Fibroblast of mammary gland (primary cell): Measurements from ENCODE around the gene FBLL1.
A peak's percentile ranks its signal among the peaks of the same experiment; 100 is the strongest.

ENCODE experiments used
- DNase-seq: peaks from one replicate; pipeline ENCODE4 v3.0.0-alpha.2; 2010; ENCODE audit warnings: low read depth
- H3K4me3 ChIP-seq: 2 replicates; pipeline ENCODE4 v1.5.1; 2011; ENCODE audit warnings: low read depth, mild to moderate bottlenecking, low read length, moderate library complexity; ENCODE audit not compliant: control insufficient read depth
- TF ChIP-seq, protein P1 (sequence below): conservative IDR thresholded peaks from 2 replicates; pipeline ENCODE4 v1.5.1; 2011; ENCODE audit warnings: low read depth, low read length, inconsistent platforms; ENCODE audit not compliant: control insufficient read depth, insufficient read depth

Gene FBLL1

GRCh38 chr5:168552146-168552545 lies 23.0 kb downstream of the FBLL1 start:
- TF ChIP-seq, protein P1, sequence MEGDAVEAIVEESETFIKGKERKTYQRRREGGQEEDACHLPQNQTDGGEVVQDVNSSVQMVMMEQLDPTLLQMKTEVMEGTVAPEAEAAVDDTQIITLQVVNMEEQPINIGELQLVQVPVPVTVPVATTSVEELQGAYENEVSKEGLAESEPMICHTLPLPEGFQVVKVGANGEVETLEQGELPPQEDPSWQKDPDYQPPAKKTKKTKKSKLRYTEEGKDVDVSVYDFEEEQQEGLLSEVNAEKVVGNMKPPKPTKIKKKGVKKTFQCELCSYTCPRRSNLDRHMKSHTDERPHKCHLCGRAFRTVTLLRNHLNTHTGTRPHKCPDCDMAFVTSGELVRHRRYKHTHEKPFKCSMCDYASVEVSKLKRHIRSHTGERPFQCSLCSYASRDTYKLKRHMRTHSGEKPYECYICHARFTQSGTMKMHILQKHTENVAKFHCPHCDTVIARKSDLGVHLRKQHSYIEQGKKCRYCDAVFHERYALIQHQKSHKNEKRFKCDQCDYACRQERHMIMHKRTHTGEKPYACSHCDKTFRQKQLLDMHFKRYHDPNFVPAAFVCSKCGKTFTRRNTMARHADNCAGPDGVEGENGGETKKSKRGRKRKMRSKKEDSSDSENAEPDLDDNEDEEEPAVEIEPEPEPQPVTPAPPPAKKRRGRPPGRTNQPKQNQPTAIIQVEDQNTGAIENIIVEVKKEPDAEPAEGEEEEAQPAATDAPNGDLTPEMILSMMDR = no peak
- DNase-seq = peak; percentile 99
- no peak overlapping the region for H3K4me3 ChIP-seq

GRCh38 chr5:168553377-168554130 lies 24.4 kb downstream of the FBLL1 start:
- TF ChIP-seq, protein P1 = no peak
- H3K4me3 ChIP-seq = no peak overlapping the region
- DNase-seq = peak; percentile 26

DNA sequence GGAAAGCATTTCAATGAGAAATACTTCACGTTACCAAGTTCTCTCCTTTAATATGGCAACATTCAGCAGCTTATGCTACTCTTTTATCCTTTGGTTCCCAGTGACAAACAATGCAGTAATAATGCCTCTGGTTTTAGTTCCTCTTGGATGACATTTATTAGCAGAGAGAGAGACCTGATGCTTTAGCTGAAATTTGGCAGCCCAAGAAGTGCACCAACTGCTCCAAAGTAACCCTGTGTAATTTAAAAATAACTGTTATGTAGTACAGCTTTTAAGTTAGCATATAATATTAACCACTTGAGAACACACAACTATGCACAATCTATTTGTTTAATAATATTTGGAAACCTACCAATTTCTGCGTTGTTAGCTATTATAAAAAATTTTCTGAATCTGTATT lies 28.3 kb downstream of the FBLL1 start:
- no peak for DNase-seq
- H3K4me3 ChIP-seq = no peak overlapping the region
- TF ChIP-seq, protein P1 = no peak

DNA sequence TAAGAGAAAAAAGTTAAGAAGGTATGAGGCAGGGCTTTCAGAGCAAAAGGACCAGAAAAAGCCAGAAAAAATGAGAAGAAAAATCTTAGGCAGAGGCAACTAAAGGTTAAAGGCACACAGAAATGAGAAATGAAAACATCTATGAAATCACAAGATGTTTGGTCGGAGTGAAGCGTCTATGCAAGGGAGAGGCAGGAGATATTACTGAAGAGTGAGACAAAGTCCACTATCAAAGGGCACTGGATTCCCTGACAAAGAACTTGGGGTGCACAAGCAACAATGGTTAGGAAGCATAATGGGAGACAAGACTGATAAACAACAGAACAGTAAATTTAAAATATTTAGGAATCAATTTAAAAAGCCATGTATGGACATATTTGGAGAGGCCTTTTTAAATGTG lies 33.2 kb downstream of the FBLL1 start:
- TF ChIP-seq, protein P1 = no peak
- no peak for DNase-seq
- no peak overlapping the region for H3K4me3 ChIP-seq

- TF ChIP-seq, protein P1 = no peak
- H3K4me3 ChIP-seq = no peak overlapping the region
- DNase-seq = no peak
Measured at GRCh38 chr5:168563959-168564358, 34.9 kb downstream of the FBLL1 start.

GRCh38 chr5:168568738-168569137 lies 39.6 kb downstream of the FBLL1 start:
- no peak overlapping the region for H3K4me3 ChIP-seq
- DNase-seq = no peak
- TF ChIP-seq, protein P1 = no peak
